K562 (cell line): Measurements from ENCODE around the gene PRKACA. TPM values are rescaled to one million over a fixed set of nuclear protein-coding genes. Genes with fewer than 3 reads are reported as not detected.

Experiments
- BDP1 ChIP-seq: IDR thresholded peaks from 3 replicates; pipeline ENCODE4 v1.6.1; 2011; ENCODE audit not compliant: insufficient read length, insufficient read depth
- CHD2 ChIP-seq: IDR thresholded peaks from 2 replicates; pipeline ENCODE4 v1.6.1; 2011; ENCODE audit warnings: low read depth, low read length
- COPS2 ChIP-seq: fragments of 450-650 bp; conservative IDR thresholded peaks from 2 replicates; pipeline ENCODE4 v1.6.1; 2016; ENCODE audit warnings: mild to moderate bottlenecking, moderate library complexity
- ELF4 ChIP-seq: fragments of 450-650 bp; formaldehyde crosslinking; IDR thresholded peaks from 2 replicates; pipeline ENCODE4 v1.4.0; 2022; ENCODE audit warnings: missing genetic modification characterization
- GABPB2 ChIP-seq: fragments of 250-450 bp; sonication (Bioruptor Pico); conservative IDR thresholded peaks from 2 replicates; pipeline ENCODE4 v1.5.1; 2021; ENCODE audit warnings: mild to moderate bottlenecking
- HDGF ChIP-seq: fragments of 450-650 bp; IDR thresholded peaks from 2 replicates; pipeline ENCODE4 v1.6.1; 2016
- KAT8 ChIP-seq: fragments of 450-650 bp; IDR thresholded peaks from 2 replicates; pipeline ENCODE4 v1.6.1; 2016; ENCODE audit warnings: low read depth, mild to moderate bottlenecking
- MEIS2 ChIP-seq: fragments of 450-650 bp; IDR thresholded peaks from 2 replicates; pipeline ENCODE4 v1.6.1; 2014; ENCODE audit warnings: mild to moderate bottlenecking; ENCODE audit not compliant: partially characterized antibody
- NCOA1 ChIP-seq: fragments of 450-650 bp; IDR thresholded peaks from 2 replicates; pipeline ENCODE4 v1.6.1; 2016; ENCODE audit warnings: low read depth
- PCBP2 ChIP-seq: fragments of 200-400 bp; formaldehyde crosslinking; IDR thresholded peaks from 2 replicates; pipeline ENCODE4 v1.6.1; 2018; ENCODE audit warnings: low read length, low read depth, mild to moderate bottlenecking, moderate library complexity; ENCODE audit not compliant: poor library complexity, severe bottlenecking
- PKNOX1 ChIP-seq: fragments of 450-650 bp; IDR thresholded peaks from 2 replicates; pipeline ENCODE4 v1.6.1; 2016
- PML ChIP-seq: IDR thresholded peaks from 2 replicates; pipeline ENCODE4 v1.6.1; 2012; ENCODE audit warnings: low read length, inconsistent platforms
- SAP30 ChIP-seq: fragments of 200-600 bp; sonication (generic); IDR thresholded peaks from 2 replicates; pipeline ENCODE4 v1.6.1; 2012; ENCODE audit warnings: borderline replicate concordance, low read depth, mild to moderate bottlenecking, moderate library complexity, low read length, control low read depth, inconsistent platforms; ENCODE audit not compliant: insufficient read depth, poor library complexity, severe bottlenecking
- SETDB1 ChIP-seq: IDR thresholded peaks from one replicate; pipeline ENCODE4 v1.6.1; 2012; ENCODE audit warnings: low read length, control low read depth, inconsistent platforms
- ZNF23 ChIP-seq: fragments of 250-450 bp; sonication (Bioruptor Pico); IDR thresholded peaks from 2 replicates; pipeline ENCODE4 v1.4.0; 2020; ENCODE audit warnings: mild to moderate bottlenecking
- ZNF384 ChIP-seq: IDR thresholded peaks from 2 replicates; pipeline ENCODE4 v1.6.1; 2012; ENCODE audit warnings: low read depth, low read length, improper control_type of control experiment
- polyA plus RNA-seq, 8 experiments: library from polyadenylated mRNA; depleted of rRNA in 4 of 8; stranded (reverse) in 5 of 8; unstranded in 3 of 8; fragments of >200 nt; fragmentation: Nextera tagmentation in 2 of 8; fragmentation: Illumina TruSeq in 1 of 8; extraction: Ambion mirVana in 2 of 8; extraction: Trizol in 1 of 8; gene quantifications; 2 replicates each; pipeline versions ENCODE4 v1.2.1 to v1.2.3, GENCODE V29; 2011 to 2014; ENCODE audit warnings: inconsistent platforms in 1 of 8, missing spikeins in 1 of 8
- total RNA-seq, 7 experiments: library from RNA; depleted of rRNA in 6 of 7; stranded (reverse); fragments of >200 nt in 6 of 7; fragmentation: Illumina TruSeq in 2 of 7; extraction: Trizol in 2 of 7; gene quantifications; 2 replicates each; pipeline versions ENCODE4 v1.2.1 to v1.2.3, GENCODE V29; 2011 to 2021; ENCODE audit warnings: low replicate concordance in 1 of 7
- TF ChIP-seq, protein P1 (sequence below): fragments of 450-650 bp; IDR thresholded peaks from 2 replicates; pipeline ENCODE4 v1.6.1; 2016; ENCODE audit warnings: mild to moderate bottlenecking, moderate library complexity

The PRKACA gene
- total and polyA plus RNA-seq, 9 of the 15 experiments (the other 6 are each of a cell fraction or from before 2014, with no cell fraction given), result 1.2 to 63.1 (median 13.0) TPM

GRCh38 chr19:14073261-14073924, 44.2 kb downstream of the PRKACA start (continued):
- TF ChIP-seq, protein P1, sequence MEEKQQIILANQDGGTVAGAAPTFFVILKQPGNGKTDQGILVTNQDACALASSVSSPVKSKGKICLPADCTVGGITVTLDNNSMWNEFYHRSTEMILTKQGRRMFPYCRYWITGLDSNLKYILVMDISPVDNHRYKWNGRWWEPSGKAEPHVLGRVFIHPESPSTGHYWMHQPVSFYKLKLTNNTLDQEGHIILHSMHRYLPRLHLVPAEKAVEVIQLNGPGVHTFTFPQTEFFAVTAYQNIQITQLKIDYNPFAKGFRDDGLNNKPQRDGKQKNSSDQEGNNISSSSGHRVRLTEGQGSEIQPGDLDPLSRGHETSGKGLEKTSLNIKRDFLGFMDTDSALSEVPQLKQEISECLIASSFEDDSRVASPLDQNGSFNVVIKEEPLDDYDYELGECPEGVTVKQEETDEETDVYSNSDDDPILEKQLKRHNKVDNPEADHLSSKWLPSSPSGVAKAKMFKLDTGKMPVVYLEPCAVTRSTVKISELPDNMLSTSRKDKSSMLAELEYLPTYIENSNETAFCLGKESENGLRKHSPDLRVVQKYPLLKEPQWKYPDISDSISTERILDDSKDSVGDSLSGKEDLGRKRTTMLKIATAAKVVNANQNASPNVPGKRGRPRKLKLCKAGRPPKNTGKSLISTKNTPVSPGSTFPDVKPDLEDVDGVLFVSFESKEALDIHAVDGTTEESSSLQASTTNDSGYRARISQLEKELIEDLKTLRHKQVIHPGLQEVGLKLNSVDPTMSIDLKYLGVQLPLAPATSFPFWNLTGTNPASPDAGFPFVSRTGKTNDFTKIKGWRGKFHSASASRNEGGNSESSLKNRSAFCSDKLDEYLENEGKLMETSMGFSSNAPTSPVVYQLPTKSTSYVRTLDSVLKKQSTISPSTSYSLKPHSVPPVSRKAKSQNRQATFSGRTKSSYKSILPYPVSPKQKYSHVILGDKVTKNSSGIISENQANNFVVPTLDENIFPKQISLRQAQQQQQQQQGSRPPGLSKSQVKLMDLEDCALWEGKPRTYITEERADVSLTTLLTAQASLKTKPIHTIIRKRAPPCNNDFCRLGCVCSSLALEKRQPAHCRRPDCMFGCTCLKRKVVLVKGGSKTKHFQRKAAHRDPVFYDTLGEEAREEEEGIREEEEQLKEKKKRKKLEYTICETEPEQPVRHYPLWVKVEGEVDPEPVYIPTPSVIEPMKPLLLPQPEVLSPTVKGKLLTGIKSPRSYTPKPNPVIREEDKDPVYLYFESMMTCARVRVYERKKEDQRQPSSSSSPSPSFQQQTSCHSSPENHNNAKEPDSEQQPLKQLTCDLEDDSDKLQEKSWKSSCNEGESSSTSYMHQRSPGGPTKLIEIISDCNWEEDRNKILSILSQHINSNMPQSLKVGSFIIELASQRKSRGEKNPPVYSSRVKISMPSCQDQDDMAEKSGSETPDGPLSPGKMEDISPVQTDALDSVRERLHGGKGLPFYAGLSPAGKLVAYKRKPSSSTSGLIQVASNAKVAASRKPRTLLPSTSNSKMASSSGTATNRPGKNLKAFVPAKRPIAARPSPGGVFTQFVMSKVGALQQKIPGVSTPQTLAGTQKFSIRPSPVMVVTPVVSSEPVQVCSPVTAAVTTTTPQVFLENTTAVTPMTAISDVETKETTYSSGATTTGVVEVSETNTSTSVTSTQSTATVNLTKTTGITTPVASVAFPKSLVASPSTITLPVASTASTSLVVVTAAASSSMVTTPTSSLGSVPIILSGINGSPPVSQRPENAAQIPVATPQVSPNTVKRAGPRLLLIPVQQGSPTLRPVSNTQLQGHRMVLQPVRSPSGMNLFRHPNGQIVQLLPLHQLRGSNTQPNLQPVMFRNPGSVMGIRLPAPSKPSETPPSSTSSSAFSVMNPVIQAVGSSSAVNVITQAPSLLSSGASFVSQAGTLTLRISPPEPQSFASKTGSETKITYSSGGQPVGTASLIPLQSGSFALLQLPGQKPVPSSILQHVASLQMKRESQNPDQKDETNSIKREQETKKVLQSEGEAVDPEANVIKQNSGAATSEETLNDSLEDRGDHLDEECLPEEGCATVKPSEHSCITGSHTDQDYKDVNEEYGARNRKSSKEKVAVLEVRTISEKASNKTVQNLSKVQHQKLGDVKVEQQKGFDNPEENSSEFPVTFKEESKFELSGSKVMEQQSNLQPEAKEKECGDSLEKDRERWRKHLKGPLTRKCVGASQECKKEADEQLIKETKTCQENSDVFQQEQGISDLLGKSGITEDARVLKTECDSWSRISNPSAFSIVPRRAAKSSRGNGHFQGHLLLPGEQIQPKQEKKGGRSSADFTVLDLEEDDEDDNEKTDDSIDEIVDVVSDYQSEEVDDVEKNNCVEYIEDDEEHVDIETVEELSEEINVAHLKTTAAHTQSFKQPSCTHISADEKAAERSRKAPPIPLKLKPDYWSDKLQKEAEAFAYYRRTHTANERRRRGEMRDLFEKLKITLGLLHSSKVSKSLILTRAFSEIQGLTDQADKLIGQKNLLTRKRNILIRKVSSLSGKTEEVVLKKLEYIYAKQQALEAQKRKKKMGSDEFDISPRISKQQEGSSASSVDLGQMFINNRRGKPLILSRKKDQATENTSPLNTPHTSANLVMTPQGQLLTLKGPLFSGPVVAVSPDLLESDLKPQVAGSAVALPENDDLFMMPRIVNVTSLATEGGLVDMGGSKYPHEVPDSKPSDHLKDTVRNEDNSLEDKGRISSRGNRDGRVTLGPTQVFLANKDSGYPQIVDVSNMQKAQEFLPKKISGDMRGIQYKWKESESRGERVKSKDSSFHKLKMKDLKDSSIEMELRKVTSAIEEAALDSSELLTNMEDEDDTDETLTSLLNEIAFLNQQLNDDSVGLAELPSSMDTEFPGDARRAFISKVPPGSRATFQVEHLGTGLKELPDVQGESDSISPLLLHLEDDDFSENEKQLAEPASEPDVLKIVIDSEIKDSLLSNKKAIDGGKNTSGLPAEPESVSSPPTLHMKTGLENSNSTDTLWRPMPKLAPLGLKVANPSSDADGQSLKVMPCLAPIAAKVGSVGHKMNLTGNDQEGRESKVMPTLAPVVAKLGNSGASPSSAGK, result no peak
- TF ChIP-seq KAT8 (no peak), COPS2 (no peak), GABPB2 (CRISPR knock-in tag) (no peak), SETDB1 (no peak), HDGF (no peak), PCBP2 (no peak), ZNF384 (no peak), ELF4 (no peak), BDP1 (no peak), ZNF23 (CRISPR knock-in tag) (no peak), PKNOX1 (no peak), PML (no peak), CHD2 (no peak), SAP30 (peak; percentile 41), NCOA1 (no peak), MEIS2 (no peak)
